Fibroblast of skin of back (primary cell): ENCODE measurements around the gene DNM1.
"Not testable (repeated sequence)": the region's sequence is repeated elsewhere in the genome, so short reads cannot be mapped to it uniquely, and the experiment has no call there.

Experiments used
- DNase-seq: peaks from one replicate; pipeline ENCODE4 v3.0.0-alpha.2; 2013

The DNM1 gene

DNA sequence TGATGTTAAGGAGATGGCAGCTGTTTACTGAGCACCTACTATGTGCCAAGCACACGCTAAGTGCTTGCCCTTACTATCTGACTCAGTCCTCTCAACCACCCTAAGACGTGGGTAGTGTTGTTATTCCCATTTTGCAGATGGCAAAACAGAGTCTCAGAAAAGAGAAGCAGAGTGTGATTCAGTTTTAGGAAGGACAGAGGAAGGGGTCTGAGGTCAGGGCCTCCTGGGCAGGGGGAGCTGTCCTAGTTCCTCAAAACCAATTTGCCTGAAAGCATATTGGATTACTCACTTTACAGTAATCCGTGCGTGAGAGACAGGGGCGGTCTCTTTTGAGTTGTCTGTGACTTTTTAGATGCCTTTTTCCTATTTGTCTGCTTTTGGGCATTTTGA is 23.2 kb downstream of the DNM1 start:
- DNase-seq: no peak

- DNase-seq: not testable (repeated sequence)
Observed at GRCh38 chr9:128230897-128231296, 27.7 kb downstream of the DNM1 start.

GRCh38 chr9:128231638-128232527 is 28.7 kb downstream of the DNM1 start:
- no peak for DNase-seq

DNA sequence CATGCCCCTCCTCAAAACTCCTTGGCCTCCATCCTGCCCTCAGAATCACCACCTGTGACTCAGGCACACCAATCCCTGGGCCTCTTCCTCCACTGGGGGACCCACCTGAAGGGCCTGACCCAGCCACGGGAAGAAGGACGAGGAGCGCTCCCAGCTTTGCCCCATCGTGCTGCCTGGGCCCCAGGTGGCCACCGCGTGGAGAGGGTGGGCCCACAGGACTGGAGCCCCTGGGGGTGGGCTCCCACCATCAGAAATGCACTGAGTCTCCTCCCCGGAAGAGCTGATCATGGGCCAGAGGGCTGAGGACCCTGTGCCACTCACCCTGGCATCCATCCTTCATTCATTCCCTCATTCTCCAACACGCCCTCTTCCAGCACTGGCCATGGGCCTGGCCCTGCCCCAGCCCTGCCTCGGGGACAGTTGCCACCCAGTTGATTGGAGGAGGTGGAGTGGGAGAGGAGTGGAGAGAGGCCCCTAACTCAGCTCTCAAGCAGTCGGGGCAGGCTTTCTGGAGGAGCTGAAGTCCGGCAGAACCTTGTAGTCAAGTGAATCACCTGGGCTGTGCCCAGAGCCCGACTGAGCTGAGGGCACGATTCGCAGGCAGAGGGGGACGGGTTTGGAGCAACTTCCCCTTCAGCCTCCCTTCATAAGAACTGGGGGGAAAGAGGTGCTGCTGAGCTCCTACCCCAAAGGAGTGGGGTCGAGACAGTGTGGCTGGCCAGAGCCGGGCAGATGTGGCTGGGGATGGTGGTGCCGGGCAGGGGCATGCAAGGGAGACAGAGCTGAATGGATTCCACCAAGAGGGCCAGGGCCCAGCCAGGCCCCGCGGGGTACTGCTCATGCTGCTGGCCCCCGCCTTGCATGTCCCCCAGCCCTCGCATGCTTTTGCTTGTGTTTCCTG is 29.6 kb downstream of the DNM1 start:
- DNase-seq: no peak

DNA sequence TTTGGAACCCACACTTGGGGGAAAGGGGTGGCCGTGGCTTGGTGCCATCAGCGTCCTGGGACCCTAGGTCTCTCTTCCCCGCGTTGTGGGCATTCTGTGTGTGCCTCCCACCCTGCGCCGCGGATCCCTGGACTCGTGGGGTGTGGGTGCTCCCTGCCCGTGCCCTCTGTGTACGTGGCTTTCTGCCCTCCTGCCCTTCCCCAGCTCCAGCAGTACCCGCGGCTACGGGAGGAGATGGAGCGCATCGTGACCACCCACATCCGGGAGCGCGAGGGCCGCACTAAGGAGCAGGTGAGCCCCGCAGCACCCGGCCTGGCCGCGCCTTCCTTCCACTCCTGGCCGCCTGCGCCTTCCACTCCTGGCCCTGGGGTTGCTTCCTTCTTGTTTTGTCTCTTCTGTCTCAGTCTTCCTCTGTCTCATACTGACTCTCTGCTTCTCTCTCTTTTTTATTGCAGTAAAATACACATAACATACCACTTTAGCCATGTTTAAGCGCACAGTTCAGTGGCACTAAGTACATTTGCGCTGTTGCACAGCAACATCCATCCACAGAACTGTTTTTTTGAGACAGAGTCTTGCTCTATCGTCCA is 30.7 kb downstream of the DNM1 start:
- no peak for DNase-seq

- no peak for DNase-seq
Observed at GRCh38 chr9:128242124-128242523, 38.9 kb downstream of the DNM1 start.

- DNase-seq: no peak
Observed at GRCh38 chr9:128242828-128243214, 39.6 kb downstream of the DNM1 start.

DNA sequence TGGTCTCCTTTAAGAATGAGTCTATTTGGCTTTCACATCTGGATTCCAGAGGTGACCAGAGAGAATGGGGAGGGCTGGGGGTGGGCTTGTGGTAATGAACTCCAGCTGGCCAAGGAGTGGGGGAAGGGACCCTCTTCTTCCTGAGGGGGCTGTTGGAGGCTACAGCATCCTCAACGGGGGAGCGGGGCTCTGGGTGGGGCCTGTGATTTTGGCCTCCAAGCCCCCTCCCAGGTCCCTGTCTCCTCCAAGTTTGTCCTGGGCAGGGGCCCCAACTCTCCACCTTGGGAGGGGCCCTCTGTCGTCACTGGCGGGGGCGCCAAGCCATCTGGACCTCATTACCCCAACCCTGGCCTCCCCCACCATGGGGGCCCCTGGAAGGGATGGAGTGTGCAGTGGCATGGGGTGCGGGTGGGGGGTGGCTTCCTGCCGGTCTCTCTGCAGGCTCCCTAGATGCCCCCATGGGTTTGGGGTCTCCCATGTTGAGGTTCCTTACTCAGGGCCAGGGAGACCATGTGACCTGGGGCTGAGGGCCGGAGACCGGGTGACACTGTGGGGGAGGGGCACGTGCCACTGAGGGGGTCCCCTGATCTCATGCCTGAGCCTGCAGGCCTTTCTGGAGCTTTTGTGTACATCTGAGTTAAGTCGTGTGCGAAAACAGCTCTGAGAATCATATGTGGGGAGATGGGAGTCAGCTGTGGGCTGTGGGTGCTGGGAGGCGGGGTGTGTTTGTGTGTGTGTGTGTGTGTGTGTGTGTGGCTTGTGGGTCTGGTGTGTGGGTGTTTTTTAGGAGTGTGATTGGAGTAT is 40.2 kb downstream of the DNM1 start:
- DNase-seq: peak; percentile 13

GRCh38 chr9:128244091-128244836 is 41.1 kb downstream of the DNM1 start:
- DNase-seq: no peak

- peak; percentile 92 for DNase-seq
Observed at GRCh38 chr9:128244837-128245231, 41.7 kb downstream of the DNM1 start.

DNA sequence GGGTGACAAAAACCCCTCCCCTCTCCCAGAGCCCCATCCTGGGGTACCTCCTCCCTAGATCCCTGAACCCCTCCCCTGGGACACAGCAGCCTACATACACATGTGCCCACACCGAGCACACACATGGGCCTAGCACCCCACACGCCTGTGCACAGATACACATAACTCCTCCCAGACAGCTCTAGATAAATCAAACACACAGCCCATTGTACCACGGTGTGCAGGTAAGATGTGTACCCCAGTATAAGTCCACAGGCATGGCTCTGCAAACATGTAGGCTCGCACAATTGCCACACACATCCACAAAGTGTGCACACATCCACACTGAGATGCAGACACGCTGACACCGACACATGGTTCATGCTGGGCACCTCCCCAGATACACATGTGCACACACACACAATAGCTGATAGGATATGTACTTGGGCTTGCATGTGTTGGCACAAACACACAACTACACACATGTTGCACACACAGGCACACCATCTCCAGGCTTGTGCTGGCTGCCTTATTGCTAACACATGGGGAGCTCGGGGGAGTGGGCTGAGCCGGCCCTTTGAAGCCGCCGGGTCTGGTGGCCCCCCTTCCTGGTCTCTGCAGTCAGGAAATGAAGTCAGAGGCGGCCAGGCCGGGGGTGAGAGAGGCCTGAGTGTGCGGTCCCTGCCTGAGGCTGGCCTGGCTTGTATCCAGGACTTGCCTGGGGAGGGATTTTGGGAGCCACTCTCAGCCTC is 42.4 kb downstream of the DNM1 start:
- peak; percentile 78 for DNase-seq

DNA sequence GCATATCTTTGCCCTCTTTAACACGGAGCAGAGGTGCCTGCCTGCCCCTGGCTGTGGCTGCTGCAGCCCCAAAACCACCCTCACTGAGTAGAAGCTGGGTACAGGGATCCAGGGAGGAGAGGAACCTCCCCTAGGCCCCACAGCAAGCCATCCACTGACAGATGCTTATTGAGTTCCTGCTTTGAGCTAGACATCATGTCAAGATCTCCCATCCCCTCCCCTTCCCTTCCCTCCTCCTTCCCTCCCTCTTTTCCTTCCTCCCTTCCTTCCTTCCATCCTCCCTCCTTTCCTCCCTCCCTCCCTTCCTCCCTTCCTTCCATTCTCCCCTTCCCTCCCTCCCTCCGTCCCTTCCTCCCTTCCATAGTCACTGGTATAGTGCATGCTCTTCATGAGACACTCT is 43.3 kb downstream of the DNM1 start:
- no peak for DNase-seq

DNA sequence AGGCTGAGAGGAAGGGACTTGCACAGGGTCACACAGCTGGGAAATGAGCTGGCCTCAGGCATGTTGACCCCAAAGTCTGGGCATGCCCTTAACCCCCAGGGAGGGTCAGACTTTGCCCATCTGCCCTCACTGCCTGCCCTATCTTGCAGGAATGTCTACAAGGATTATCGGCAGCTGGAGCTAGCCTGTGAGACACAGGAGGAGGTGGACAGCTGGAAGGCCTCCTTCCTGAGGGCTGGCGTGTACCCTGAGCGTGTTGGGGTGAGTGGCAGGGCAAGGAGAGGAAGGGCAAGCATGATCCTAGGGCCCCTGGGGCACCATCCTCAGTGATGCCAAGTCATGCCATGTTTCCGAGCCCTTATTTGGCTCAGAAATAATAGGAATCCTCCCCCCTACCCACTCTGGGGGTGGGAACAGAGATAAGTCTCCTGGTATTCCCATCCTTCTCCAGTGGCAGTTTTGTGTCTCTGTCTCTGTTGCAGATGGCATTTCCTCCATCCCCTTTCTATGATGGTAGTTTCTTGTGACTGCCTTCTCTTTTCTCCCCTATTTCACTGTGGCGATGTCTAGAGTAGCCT is 44.1 kb downstream of the DNM1 start:
- no peak for DNase-seq

DNA sequence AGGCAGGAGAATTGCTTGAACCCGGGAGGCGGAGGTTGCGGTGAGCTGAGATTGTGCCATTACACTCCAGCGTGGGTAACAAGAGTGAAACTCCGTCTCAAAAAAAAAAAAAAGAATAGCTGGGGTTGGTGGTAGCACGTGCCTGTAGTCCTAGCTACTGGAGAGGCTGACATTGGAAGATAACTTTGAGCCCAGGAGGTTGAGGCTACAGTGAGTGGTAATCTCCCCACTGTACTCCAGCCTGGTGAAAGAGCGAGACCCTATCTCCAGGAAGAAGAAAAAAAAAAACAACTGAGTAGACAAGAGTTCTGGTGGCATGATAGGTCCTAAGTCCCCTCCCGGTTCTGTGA is 46.4 kb downstream of the DNM1 start:
- no peak for DNase-seq

GRCh38 chr9:128249908-128250838 is 47.0 kb downstream of the DNM1 start:
- peak; percentile 30 for DNase-seq

- DNase-seq: no peak
Observed at GRCh38 chr9:128250839-128251731, 47.9 kb downstream of the DNM1 start.

- no peak for DNase-seq
Observed at GRCh38 chr9:128251732-128252100, 48.5 kb downstream of the DNM1 start.
